Neural cell (in vitro differentiated cells): ENCODE results near the gene CLCNKB.

Experiments
- EZH2 ChIP-seq: fragments of 200-600, 300-800 bp; shearing (Covaris generic), sonication (generic); IDR thresholded peaks from 2 replicates; pipeline ENCODE4 v1.6.1; 2014; ENCODE audit warnings: antibody characterized with exemption, low read length, borderline replicate concordance, mild to moderate bottlenecking; ENCODE audit not compliant: insufficient read depth, poor library complexity, severe bottlenecking
- TF ChIP-seq, protein P1 (sequence below): fragments of 450-650 bp; IDR thresholded peaks from 2 replicates; pipeline ENCODE4 v1.5.1; 2014; ENCODE audit warnings: antibody characterized with exemption, mild to moderate bottlenecking, moderate library complexity; ENCODE audit not compliant: poor library complexity, severe bottlenecking

DNA sequence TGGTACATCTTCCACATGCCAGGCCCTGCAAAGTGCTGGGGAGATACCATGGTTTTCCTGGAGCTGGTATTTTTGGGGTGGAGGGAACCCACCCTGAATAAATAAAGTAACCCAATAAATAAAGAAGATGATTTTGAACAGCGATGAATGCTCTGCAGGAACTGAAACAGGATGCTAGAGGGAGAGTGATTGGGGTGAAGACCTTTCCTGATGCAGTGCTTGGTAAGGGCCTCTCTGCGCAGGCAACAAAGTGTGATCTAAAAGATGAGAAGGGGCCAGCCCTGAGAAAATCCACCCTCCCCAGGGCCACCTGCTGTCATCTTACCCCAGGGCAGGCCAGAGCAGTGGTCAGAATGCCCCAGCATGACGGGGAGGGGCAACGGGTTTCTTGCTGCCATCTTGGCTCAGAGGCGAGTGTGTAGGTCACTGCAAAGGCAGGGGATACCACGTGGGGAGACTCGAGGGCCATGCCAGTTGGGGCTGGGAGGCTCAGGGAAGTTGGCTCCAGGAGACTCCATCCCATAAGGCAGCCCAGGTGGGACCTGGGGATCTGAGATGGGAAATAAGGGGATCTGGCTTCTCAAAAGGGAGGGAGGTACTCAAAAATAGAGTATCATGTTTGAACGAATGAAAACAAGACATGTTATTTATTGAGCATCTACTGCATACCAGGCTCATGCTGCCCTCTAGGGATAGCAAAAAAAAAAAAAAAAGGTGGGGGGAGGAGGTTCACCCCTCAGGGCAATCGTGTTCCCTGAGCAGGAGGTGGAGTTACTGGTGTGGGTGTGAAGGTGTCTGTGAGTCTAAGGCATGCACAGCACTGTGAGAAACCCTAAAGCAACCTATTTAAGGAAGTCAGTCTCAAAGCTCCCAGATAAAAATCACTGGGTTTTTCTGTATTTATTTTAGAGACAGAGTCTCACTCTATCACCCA, 36.8 kb upstream of the CLCNKB start:
- TF ChIP-seq, protein P1, sequence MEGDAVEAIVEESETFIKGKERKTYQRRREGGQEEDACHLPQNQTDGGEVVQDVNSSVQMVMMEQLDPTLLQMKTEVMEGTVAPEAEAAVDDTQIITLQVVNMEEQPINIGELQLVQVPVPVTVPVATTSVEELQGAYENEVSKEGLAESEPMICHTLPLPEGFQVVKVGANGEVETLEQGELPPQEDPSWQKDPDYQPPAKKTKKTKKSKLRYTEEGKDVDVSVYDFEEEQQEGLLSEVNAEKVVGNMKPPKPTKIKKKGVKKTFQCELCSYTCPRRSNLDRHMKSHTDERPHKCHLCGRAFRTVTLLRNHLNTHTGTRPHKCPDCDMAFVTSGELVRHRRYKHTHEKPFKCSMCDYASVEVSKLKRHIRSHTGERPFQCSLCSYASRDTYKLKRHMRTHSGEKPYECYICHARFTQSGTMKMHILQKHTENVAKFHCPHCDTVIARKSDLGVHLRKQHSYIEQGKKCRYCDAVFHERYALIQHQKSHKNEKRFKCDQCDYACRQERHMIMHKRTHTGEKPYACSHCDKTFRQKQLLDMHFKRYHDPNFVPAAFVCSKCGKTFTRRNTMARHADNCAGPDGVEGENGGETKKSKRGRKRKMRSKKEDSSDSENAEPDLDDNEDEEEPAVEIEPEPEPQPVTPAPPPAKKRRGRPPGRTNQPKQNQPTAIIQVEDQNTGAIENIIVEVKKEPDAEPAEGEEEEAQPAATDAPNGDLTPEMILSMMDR, result no peak
- no peak for TF ChIP-seq EZH2
